DND-41 (cell line): Measurements from ENCODE around the gene ZNF891.

Source experiments
- ATAC-seq: fragments of 200-7000 bp; cut with Tn5 transposase; 3 replicates; pipeline ENCODE4 v1.9.1; 2021; ENCODE audit warnings: low read depth; ENCODE audit not compliant: insufficient read depth
- DNase-seq: peaks from one replicate; pipeline ENCODE4 v3.0.0-alpha.2; 2020
- H2AFZ ChIP-seq: 2 replicates; pipeline ENCODE4 v1.6.0; 2012; ENCODE audit warnings: low read depth, low read length
- H3K27ac ChIP-seq: 2 replicates; pipeline ENCODE4 v1.5.1; 2012; ENCODE audit warnings: low read length, inconsistent platforms
- H3K27me3 ChIP-seq: fragments of 200-600 bp; sonication (generic); 2 replicates; pipeline ENCODE4 v1.6.0; 2012; ENCODE audit warnings: low read length, mild to moderate bottlenecking, inconsistent platforms; ENCODE audit not compliant: insufficient read depth, poor library complexity
- H3K36me3 ChIP-seq: 2 replicates; pipeline ENCODE4 v1.5.1; 2012; ENCODE audit warnings: low read length, inconsistent platforms; ENCODE audit not compliant: insufficient read depth
- H3K4me1 ChIP-seq: 2 replicates; pipeline ENCODE4 v1.5.1; 2012; ENCODE audit warnings: mild to moderate bottlenecking, low read length; ENCODE audit not compliant: insufficient read depth
- H3K4me2 ChIP-seq: 2 replicates; pipeline ENCODE4 v1.6.0; 2012; ENCODE audit warnings: mild to moderate bottlenecking, moderate library complexity, low read length, inconsistent platforms; ENCODE audit not compliant: insufficient read depth
- H3K4me3 ChIP-seq, 2 experiments: fragments of 200-600 bp in 1 of 2; shearing (Covaris generic) in 1 of 2; 2 replicates each; pipeline ENCODE4 v1.5.1; 2012 to 2016; ENCODE audit warnings: inconsistent platforms in 2 of 2, low read length in 2 of 2, mild to moderate bottlenecking in 2 of 2, low read depth in 1 of 2, moderate library complexity in 1 of 2
- H3K79me2 ChIP-seq: 2 replicates; pipeline ENCODE4 v1.6.0; 2012; ENCODE audit warnings: low read length, inconsistent platforms; ENCODE audit not compliant: insufficient read depth
- H3K9ac ChIP-seq: 2 replicates; pipeline ENCODE4 v1.6.0; 2012; ENCODE audit warnings: low read depth, mild to moderate bottlenecking, inconsistent platforms, low read length, moderate library complexity
- H3K9me3 ChIP-seq: 2 replicates; pipeline ENCODE4 v1.5.1; 2012; ENCODE audit warnings: low read length, moderate library complexity, mild to moderate bottlenecking, inconsistent platforms; ENCODE audit not compliant: insufficient read depth, severe bottlenecking
- H4K20me1 ChIP-seq: 2 replicates; pipeline ENCODE4 v1.6.0; 2012; ENCODE audit warnings: low read length; ENCODE audit not compliant: insufficient read depth
- EZH2 ChIP-seq: IDR thresholded peaks from 3 replicates; pipeline ENCODE4 v1.6.1; 2012; ENCODE audit warnings: borderline replicate concordance, low read depth, mild to moderate bottlenecking, moderate library complexity, low read length, inconsistent platforms; ENCODE audit not compliant: severe bottlenecking
- TF ChIP-seq, protein P1 (sequence below): IDR thresholded peaks from 2 replicates; pipeline ENCODE4 v1.5.1; 2012; ENCODE audit warnings: borderline replicate concordance, low read length, moderate library complexity, mild to moderate bottlenecking; ENCODE audit not compliant: poor library complexity, severe bottlenecking; ENCODE audit errors: extremely low read depth

ZNF891 gene

DNA sequence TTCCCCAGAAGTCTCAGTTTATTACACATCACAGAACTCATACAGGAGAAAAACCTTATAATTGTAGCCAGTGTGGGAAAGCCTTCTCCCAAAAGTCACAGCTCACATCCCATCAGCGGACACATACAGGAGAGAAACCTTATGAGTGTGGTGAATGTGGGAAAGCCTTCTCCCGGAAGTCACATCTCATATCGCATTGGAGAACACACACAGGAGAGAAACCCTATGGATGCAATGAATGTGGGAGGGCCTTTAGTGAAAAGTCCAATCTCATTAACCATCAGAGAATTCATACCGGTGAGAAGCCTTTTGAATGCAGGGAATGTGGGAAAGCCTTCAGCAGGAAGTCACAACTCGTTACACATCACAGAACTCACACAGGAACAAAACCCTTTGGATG lies 72.6 kb downstream of the ZNF891 start:
- Histone ChIP-seq H3K27ac (no peak overlapping the region), H3K4me1 (no peaks in the 10 kb centered on the region), H3K9ac (no peak overlapping the region), H3K9me3 (peaks cover 93% of the 10 kb centered on the region), H3K79me2 (no peaks in the 10 kb centered on the region), H3K36me3 (peaks cover 51% of the 10 kb centered on the region), H3K4me2 (no peak overlapping the region), H2AFZ (no peak overlapping the region), H3K27me3 (no peaks in the 10 kb centered on the region), H3K4me3 (no peak overlapping the region), H4K20me1 (no peaks in the 10 kb centered on the region)
- TF ChIP-seq, protein P1, sequence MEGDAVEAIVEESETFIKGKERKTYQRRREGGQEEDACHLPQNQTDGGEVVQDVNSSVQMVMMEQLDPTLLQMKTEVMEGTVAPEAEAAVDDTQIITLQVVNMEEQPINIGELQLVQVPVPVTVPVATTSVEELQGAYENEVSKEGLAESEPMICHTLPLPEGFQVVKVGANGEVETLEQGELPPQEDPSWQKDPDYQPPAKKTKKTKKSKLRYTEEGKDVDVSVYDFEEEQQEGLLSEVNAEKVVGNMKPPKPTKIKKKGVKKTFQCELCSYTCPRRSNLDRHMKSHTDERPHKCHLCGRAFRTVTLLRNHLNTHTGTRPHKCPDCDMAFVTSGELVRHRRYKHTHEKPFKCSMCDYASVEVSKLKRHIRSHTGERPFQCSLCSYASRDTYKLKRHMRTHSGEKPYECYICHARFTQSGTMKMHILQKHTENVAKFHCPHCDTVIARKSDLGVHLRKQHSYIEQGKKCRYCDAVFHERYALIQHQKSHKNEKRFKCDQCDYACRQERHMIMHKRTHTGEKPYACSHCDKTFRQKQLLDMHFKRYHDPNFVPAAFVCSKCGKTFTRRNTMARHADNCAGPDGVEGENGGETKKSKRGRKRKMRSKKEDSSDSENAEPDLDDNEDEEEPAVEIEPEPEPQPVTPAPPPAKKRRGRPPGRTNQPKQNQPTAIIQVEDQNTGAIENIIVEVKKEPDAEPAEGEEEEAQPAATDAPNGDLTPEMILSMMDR, result no peak
- TF ChIP-seq EZH2, result no peak
- DNase-seq (no peak), ATAC-seq (no peak)
